ENCODE results near the gene IGSF3.
"Not testable (repeated sequence)": the region's sequence is repeated elsewhere in the genome, so short reads cannot be mapped to it uniquely, and the experiment has no call there.

Gene IGSF3

DNA sequence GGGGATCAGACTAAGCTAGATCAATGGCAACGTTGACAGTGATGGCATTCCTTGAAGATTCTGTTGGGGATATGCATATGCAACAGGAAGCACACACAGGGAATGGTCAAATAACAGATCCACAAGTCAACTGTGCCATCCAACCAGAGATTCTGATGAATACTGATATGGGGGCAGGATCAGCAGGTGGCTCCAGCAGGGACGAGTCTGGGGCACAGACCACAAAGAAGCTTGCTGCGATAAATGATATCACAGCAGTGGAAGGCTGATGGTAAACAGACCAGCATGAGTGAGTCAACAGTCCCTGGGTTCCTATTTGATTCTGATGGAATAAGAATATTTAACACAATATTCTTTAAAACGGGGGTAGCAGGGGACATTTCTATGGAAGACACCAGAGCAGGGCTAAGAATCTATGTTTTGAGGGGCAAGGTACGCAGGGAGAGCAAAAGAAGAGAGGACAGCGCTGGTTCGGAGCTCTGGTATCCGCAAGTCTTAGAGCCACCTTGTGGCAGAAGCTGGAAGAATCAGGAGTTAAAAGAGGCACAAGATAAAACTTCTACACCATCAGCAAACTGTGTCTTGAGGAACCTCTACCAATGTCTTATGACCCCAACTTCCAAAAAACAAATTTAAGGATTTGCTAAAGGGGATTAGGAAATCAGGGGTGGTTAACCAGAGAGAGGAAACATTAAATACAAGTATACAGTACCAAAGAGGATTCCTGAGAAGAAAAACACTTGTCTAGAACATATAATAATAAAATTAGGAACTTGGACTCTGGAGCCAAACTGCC is 71.4 kb downstream of the IGSF3 start:
- DNase-seq (ENCODE audit: low read depth); in situ Hi-C loops (cut with HindIII; ENCODE audit: low sequenced_read_pairs); H3K4me3 ChIP-seq (ENCODE audit: low read depth, low read length): not testable (repeated sequence)
- TF ChIP-seq CTCF (IDR thresholded peaks at IDR 0.05; ENCODE audit: low read depth, low read length, missing control alignments), result peak; percentile 54

DNA sequence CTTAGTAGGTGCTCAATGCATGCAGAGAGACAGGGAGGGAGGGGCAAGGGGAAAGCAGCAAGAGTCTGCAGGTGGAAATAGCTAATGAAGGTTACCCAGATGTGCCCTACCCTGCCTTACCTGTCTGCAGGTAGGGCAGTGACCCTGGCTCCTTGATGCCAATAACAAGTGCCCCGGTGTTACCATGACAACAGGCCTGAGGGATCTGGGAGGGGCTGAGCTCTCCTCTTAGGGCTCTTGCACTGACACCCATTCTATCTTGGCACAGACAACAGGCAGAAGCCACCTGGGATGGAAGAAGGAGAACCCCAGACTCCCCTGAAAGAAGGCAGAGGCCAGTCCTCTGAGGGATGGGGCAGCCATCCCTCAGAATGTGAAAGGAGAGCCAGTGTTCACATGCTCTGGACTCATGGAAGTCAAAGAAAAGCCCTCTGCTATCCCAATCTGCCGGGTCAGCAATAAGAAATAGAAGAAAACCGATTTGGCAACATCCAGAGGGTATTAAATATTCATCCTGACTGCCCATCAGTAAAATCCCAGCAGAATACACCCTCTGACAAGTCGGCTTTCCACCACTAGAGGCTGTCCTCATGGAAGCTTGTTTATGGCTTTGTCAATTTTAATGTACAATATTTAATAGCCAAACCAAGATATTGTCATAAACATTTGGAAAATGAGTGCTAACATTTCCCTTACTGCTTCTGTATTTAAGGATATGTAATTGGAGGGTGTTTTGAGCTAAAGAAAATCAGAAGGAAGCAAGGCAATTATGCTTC is 72.3 kb downstream of the IGSF3 start:
- DNase-seq (ENCODE audit: low read depth); H3K4me3 ChIP-seq (ENCODE audit: low read depth, low read length); in situ Hi-C loops (cut with HindIII; ENCODE audit: low sequenced_read_pairs): not testable (repeated sequence)
- peak; percentile 49 for TF ChIP-seq CTCF (IDR thresholded peaks at IDR 0.05; ENCODE audit: low read depth, low read length, missing control alignments)

DNA sequence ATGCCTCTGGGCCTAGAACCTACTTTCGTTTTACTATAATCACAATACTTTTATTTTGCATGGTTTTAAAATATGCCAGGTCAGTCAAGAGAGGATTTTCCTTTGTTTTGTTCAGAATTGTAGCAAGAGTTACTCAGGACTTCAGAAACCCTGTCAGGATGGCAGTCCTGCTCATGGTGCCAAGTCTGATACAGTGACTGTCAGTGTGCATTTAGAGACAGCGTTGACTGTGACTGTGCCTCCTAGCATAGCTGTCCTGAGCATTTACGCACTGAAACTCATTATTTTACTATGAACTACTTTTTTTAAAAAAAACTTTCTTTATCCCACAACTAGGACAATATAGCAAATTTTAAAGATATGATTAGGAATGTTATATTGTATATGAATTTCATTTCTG is 73.6 kb downstream of the IGSF3 start:
- in situ Hi-C loops (cut with HindIII; ENCODE audit: low sequenced_read_pairs); H3K4me3 ChIP-seq (ENCODE audit: low read depth, low read length); DNase-seq (ENCODE audit: low read depth): not testable (repeated sequence)

- H3K4me3 ChIP-seq (ENCODE audit: low read depth, low read length); DNase-seq (ENCODE audit: low read depth); in situ Hi-C loops (cut with HindIII; ENCODE audit: low sequenced_read_pairs): not testable (repeated sequence)
Measured at GRCh38 chr1:116593401-116593800, 74.1 kb downstream of the IGSF3 start.

DNA sequence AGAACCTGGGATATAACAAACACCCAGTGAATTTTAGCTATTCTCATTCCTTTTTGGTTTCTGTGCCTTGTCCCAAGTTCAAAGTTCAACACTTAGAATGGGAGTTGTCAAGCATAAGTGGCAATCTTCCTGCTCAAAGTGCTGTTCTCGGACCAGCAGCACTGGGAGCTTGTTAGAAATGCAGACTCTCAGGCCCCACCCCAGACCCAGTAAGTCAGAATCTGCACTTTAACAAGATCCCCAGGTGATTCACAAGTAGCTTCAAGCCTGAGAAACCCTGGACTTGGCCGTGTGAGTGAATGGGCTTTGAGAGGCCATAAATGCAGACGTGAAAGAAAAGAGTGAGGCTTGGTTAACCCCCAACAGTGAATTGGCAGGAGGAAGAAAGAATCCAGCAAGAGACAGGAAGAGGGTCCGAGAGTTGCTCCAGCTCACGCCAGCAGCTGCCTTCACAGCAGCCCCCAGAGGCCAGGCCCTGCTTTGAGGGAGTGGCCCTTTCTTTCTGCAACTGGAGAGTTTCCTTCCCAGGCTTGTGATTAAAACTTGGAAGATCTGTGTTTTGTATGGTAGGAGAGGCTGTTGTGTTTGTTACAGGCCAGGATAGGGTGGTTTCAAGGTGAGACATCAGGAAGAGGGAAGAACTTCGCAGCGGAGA is 75.5 kb downstream of the IGSF3 start:
- H3K4me3 ChIP-seq (ENCODE audit: low read depth, low read length); DNase-seq (ENCODE audit: low read depth); in situ Hi-C loops (cut with HindIII; ENCODE audit: low sequenced_read_pairs): not testable (repeated sequence)

- DNase-seq (ENCODE audit: low read depth); in situ Hi-C loops (cut with HindIII; ENCODE audit: low sequenced_read_pairs); H3K4me3 ChIP-seq (ENCODE audit: low read depth, low read length): not testable (repeated sequence)
Measured at GRCh38 chr1:116591006-116591950, 76.3 kb downstream of the IGSF3 start.

- DNase-seq (ENCODE audit: low read depth); in situ Hi-C loops (cut with HindIII; ENCODE audit: low sequenced_read_pairs); H3K4me3 ChIP-seq (ENCODE audit: low read depth, low read length): not testable (repeated sequence)
Measured at GRCh38 chr1:116590359-116591005, 77.1 kb downstream of the IGSF3 start.

- in situ Hi-C loops (cut with HindIII; ENCODE audit: low sequenced_read_pairs); H3K4me3 ChIP-seq (ENCODE audit: low read depth, low read length); DNase-seq (ENCODE audit: low read depth): not testable (repeated sequence)
Measured at GRCh38 chr1:116589101-116589735, 78.3 kb downstream of the IGSF3 start.

All from astrocyte of the cerebellum (primary cell).